ENCODE data around the gene FAM3D.

DNA sequence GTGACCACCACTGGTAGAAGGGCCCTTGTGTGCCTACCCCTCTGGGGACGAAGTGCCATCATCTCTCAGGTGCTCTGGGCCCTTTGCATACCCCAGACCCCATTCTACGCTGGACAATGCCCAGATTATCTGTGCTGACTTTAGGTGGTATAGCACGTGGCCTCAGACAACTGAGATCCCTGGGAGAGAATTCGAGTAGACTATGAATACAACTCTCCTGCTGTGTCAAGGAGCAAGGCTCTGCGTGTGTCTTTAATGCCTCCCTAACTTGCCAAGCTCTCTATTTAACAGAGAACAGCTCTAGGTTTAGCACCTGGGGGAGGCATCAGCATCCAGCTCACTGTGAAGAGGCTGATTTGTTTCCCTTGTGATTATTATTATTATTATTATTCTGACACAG, 29.1 kb downstream of the FAM3D start:
- TF ChIP-seq GATA2 (IDR thresholded peaks at IDR 0.05; ENCODE audit: low read depth, low read length) (no peak), GATA3 (IDR thresholded peaks at IDR 0.05; ENCODE audit: low read depth, low read length) (no peak)
